ENCODE data around the gene TIAM2.

The TIAM2 gene

GRCh38 chr6:155078331-155078745, 83.2 kb downstream of the TIAM2 start:
- no peak for TF ChIP-seq CTCF (IDR thresholded peaks at IDR 0.05; ENCODE audit: insufficient read depth, low read length, missing control alignments)
- H3K4me3 ChIP-seq (ENCODE audit: low read depth, low read length), result no peak overlapping the region
- CTCF ChIA-PET, result interaction anchor here (1.2 kb wide), 1 partner anchor 150 kb away, joined by 4 read pairs; no protein-coding TSS in a partner anchor
- DNase-seq (ENCODE audit: low read depth, low spot score), result no peak
- POLR2A ChIA-PET, result no interaction called here

GRCh38 chr6:155079985-155080452, 84.9 kb downstream of the TIAM2 start:
- no peak for DNase-seq (ENCODE audit: low read depth, low spot score)
- H3K4me3 ChIP-seq (ENCODE audit: low read depth, low read length), result no peak overlapping the region
- ChIA-PET POLR2A (no interaction called here), CTCF (interaction anchor here (0.9 to 1.4 kb wide), 3 partner anchors 10 to 93 kb away, joined by 3 read pairs; no protein-coding TSS in a partner anchor)
- no peak for TF ChIP-seq CTCF (IDR thresholded peaks at IDR 0.05; ENCODE audit: insufficient read depth, low read length, missing control alignments)

GRCh38 chr6:155080881-155081845, 86.0 kb downstream of the TIAM2 start:
- POLR2A ChIA-PET, result no interaction called here
- no peak for TF ChIP-seq CTCF (IDR thresholded peaks at IDR 0.05; ENCODE audit: insufficient read depth, low read length, missing control alignments)
- CTCF ChIA-PET, result interaction anchor here (0.6 to 1.1 kb wide), 4 partner anchors 9 to 17 kb away, joined by 3 read pairs; no protein-coding TSS in a partner anchor
- no peak overlapping the region for H3K4me3 ChIP-seq (ENCODE audit: low read depth, low read length)
- peak; percentile 41 for DNase-seq (ENCODE audit: low read depth, low spot score)

GRCh38 chr6:155084431-155085123, 89.5 kb downstream of the TIAM2 start:
- no peak overlapping the region for H3K4me3 ChIP-seq (ENCODE audit: low read depth, low read length)
- ChIA-PET CTCF (interaction anchor here (1.3 kb wide), 1 partner anchor 20 kb away, joined by 3 read pairs; no protein-coding TSS in a partner anchor), POLR2A (no interaction called here)
- TF ChIP-seq CTCF (IDR thresholded peaks at IDR 0.05; ENCODE audit: insufficient read depth, low read length, missing control alignments), result no peak
- no peak for DNase-seq (ENCODE audit: low read depth, low spot score)

GRCh38 chr6:155085582-155086257, 90.6 kb downstream of the TIAM2 start:
- H3K4me3 ChIP-seq (ENCODE audit: low read depth, low read length), result no peak overlapping the region
- TF ChIP-seq CTCF (IDR thresholded peaks at IDR 0.05; ENCODE audit: insufficient read depth, low read length, missing control alignments), result no peak
- POLR2A ChIA-PET, result no interaction called here
- CTCF ChIA-PET, result interaction anchor here (1.3 kb wide), 1 partner anchor 22 kb away, joined by 3 read pairs; no protein-coding TSS in a partner anchor
- no peak for DNase-seq (ENCODE audit: low read depth, low spot score)

Measured in AG04449 (cell line).